HG03064 (cell line): ENCODE results near the gene AGPS.
"Not testable (repeated sequence)": the region's sequence is repeated elsewhere in the genome, so short reads cannot be mapped to it uniquely, and the experiment has no call there.

Experiments used
- ATAC-seq: cut with Tn5 transposase; IDR thresholded peaks from one replicate; pipeline ENCODE4 v1.9.1; 2021; ENCODE audit warnings: low read depth; ENCODE audit not compliant: unreplicated experiment

AGPS gene

GRCh38 chr2:177410629-177411028 lies 18.1 kb downstream of the AGPS start:
- not testable (repeated sequence) for ATAC-seq

GRCh38 chr2:177413703-177414102 lies 21.1 kb downstream of the AGPS start:
- no peak for ATAC-seq

GRCh38 chr2:177419274-177419673 lies 26.7 kb downstream of the AGPS start:
- ATAC-seq, result no peak

- no peak for ATAC-seq
These were observed 29.7 kb downstream of the AGPS start for GRCh38 chr2:177422271-177422670.

- not testable (repeated sequence) for ATAC-seq
These were observed 31.5 kb downstream of the AGPS start for GRCh38 chr2:177424120-177424519.

- ATAC-seq, result not testable (repeated sequence)
These were observed 32.0 kb downstream of the AGPS start for GRCh38 chr2:177424620-177425019.

GRCh38 chr2:177427316-177427715 lies 34.7 kb downstream of the AGPS start:
- ATAC-seq, result no peak

GRCh38 chr2:177427936-177428335 lies 35.4 kb downstream of the AGPS start:
- not testable (repeated sequence) for ATAC-seq

GRCh38 chr2:177429688-177430325 lies 37.2 kb downstream of the AGPS start:
- ATAC-seq, result no peak

GRCh38 chr2:177430411-177430810 lies 37.8 kb downstream of the AGPS start:
- ATAC-seq, result no peak

GRCh38 chr2:177431111-177431725 lies 38.6 kb downstream of the AGPS start:
- ATAC-seq, result not testable (repeated sequence)

- no peak for ATAC-seq
These were observed 40.1 kb downstream of the AGPS start for GRCh38 chr2:177432703-177433102.

- no peak for ATAC-seq
These were observed 40.8 kb downstream of the AGPS start for GRCh38 chr2:177433402-177433801.

GRCh38 chr2:177434475-177434874 lies 41.9 kb downstream of the AGPS start:
- no peak for ATAC-seq

- ATAC-seq, result no peak
These were observed 52.6 kb downstream of the AGPS start for GRCh38 chr2:177445200-177445599.

GRCh38 chr2:177448031-177448430 lies 55.5 kb downstream of the AGPS start:
- no peak for ATAC-seq

GRCh38 chr2:177449159-177449558 lies 56.6 kb downstream of the AGPS start:
- no peak for ATAC-seq

GRCh38 chr2:177455187-177455586 lies 62.6 kb downstream of the AGPS start:
- ATAC-seq, result no peak

- not testable (repeated sequence) for ATAC-seq
These were observed 67.2 kb downstream of the AGPS start for GRCh38 chr2:177459756-177460155.

- no peak for ATAC-seq
These were observed 68.5 kb downstream of the AGPS start for GRCh38 chr2:177460973-177461585.

GRCh38 chr2:177464549-177464948 lies 72.0 kb downstream of the AGPS start:
- no peak for ATAC-seq
